HG03280 (cell line): ENCODE data around the gene DUSP22.
"Not testable (repeated sequence)": the region's sequence is repeated elsewhere in the genome, so short reads cannot be mapped to it uniquely, and the experiment has no call there.

Experiments used
- ATAC-seq: cut with Tn5 transposase; IDR thresholded peaks from one replicate; pipeline ENCODE4 v1.9.1; 2021; ENCODE audit warnings: mild to moderate bottlenecking, moderate library complexity; ENCODE audit not compliant: unreplicated experiment

DUSP22 gene, protein sequence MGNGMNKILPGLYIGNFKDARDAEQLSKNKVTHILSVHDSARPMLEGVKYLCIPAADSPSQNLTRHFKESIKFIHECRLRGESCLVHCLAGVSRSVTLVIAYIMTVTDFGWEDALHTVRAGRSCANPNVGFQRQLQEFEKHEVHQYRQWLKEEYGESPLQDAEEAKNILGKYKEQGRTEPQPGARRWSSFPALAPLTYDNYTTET

DNA sequence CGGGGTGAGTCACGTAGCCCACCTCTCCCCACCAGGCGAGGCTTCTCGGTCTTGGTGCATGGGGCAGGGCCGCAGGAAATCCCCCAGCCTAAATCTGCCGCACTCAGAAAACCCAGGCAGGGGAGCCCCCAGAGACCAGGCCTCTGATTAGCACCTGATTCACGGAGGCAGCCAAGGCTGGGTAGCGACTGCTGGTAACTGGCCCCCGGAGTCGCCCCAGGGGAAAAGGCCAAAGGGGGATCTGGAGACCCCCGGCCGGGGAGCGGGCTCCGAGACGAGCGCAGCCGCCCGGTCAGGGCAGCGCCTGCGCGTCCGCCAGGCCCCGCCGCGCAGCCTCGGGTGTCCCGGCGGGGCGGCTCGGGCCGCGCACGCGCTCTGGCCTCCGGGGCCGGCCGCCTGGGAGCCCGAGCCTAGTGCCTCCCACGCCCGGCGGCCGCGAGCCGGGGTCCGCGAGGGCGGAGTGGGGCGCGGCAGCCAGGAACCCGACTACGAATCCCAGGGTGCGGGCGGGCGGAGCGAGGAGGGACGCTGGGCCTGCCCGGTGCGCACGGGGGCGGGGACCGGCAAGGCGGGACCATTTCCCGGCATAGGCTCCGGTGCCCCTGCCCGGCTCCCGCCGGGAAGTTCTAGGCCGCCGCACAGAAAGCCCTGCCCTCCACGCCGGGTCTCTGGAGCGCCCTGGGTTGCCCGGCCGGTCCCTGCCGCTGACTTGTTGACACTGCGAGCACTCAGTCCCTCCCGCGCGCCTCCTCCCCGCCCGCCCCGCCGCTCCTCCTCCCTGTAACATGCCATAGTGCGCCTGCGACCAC, at the start of gene DUSP22:
TSS of gene DUSP22 (plus strand) at position 791 of the 809 bp plus-strand sequence. CDS start 53 bp downstream, outside the sequence.
- peak; percentile 56 for ATAC-seq

DNA sequence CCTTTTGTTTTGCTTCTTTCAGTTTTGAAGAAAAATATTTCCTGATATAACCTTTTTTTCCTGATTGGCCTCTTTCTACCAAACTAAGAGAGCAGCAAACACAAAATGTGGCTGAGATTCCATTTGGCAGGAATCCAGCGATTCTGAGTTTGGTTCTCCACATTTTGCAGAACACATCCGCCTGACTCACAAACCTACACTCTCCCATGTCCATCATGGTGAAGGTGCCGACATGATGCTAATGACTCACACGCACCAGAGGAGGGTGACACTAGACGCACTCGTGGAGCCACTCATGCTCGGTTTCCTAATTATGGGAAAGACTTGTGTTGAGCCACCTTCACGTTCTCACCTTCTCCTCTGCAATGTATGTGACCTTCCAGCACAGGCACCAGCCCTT, 45.9 kb upstream of the DUSP22 start:
- no peak for ATAC-seq

DNA sequence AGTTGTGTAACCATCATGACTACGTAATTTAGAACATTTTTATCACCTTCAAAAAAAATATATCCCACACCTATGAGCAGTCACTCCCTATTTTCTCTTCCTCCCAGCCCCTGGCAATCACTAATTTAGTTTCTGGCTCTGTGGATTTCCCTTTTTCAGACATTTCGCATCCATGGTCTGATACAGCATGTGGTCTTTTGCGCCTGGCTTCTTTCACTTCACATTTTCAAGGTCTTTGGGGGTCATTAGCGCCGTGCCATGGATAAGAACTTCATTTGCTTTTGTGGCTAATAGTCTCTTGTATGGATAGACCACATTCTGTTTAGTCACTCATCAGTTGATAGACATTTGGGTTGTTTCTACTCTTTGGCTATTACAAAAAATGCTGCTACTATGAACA, 44.9 kb upstream of the DUSP22 start:
- no peak for ATAC-seq

DNA sequence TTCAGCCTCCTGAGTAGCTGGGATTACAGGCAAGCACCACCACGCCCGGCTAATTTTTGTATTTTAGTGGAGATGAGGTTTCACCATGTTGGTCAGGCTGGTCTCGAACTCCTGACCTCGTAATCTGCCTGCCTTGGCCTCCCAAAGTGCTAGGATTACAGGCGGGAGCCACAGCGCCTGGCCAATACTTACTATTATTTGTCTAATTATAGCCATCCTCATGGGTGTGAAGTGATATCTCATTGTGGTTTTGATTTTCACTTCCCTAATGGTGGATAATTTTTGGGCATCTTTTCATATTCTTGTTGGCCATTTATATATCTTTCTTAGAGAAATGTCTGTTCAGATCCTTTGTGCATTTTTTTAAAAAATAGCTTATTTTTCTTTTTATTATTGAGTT, 44.2 kb upstream of the DUSP22 start:
- ATAC-seq, result not testable (repeated sequence)

DNA sequence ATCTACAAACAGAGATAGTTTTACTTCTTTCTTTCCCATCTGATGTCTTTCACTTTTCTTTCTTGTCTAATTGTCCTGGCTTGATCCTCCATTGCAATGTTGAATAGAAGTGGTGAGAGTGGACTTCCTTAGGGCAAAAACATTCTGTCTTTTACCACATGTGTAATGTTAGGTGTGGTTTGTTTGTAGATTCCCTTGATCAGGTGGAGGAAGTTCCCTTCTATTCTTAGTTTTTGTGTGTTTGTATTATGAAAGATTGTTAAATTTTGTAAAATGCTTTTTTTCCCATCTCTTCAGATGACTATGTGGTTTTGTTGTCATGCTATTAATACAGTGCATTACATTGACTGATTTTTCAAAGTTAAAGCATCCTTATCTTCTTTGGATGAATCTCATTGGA, 41.6 kb upstream of the DUSP22 start:
- ATAC-seq, result no peak

DNA sequence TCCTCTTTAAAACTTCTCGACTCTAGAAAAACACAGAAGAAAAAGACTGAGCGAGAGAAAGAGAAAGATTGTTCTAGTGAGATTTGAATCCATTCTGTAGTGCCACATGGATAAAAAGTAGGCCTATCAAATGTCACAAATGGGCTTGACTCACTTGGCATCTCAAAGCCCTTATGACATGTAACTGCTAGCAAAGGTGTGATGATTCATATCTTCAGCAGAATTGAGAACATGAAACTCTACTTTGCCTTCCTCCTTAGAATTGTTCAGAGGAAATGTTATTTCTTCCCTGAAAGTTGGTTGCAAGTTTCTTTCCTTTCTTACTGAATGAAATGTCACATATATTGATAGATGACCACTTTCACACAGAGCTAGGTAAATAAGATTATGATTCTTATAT, 40.4 kb upstream of the DUSP22 start:
- ATAC-seq, result no peak

DNA sequence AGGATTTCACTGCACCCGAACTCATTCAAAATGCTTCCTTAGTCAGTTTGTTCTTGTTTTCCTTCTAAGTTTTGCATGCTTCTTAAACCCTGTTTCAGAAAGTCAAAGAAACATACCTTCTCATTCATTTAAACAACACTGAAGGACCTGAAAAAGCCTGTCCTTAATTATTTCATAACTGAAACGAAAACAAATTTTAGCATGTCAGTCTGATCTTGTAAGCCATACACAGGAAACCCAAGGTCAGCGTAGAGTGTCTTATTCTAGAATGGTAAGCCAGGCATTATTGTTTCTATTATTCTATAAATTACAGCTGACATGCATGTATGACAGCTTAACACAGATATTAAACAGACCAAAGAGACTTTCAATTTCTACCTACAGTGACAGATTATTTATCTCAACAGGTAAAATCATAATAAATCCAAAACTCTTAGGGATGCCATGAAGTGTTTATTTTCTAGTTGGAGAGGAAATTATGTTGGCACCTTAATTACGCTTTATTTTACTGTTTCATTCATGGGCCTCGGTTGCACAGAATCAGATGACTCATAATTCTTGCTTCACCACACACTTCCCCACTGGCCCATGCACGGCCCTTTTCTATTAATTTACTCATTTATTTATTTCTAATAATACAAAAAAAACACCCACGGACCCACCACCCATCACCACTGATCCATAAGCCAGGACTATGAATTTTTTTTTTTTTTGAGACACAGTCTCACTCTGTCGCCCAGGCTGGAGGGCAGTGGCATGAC, 39.3 kb upstream of the DUSP22 start:
- no peak for ATAC-seq

DNA sequence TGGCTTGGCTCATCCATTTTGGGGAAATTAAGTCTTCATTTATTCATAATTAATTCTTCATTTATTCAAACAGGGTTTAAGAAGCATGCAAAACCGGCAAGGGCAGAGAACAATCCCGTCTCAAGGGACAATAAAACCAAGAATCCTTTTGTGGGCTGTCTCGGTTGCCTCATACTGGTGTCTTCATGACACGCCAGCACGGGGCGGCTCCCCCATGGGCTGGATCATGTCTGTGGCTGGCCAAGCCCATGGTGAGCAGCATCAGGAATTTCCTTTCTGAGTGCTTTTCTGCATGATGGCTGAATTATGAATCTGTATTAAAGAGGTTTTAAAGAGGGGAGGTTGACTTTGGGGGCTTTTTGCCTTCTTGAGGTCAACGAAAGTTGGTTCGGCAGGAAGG, 38.3 kb upstream of the DUSP22 start:
- ATAC-seq, result no peak

DNA sequence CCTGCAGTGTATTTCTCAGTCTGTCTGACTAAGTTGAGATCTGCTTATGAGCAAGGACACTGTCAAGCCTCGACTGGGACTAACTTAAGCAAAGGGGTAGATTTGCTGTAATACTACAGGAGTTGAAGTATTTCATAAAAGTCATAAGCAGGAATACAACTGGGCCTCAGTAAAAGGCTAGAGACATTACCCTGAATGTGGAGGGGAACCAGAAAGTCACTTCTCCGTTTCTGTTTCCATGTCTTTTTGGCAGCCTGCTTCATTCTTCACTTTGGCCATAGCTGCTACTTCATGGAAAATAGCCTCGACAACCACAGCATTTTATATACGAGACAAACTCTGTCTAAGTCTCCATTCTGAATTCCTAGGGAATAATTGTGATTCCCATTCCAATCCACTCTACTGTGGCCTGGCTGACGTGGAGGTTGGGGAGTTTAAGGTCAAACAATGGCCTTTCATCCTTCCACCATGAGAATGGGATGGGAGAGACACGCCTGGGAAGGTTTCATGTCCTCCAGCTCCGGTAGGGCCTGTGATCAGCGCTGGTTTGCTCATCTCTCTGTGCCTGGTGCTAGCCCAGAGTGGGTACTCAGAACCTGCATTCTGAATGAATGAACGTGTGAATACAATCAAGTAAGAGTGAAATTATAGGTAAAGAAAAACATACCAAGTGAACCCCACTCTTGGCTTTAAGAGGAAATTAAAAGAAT, 37.1 kb upstream of the DUSP22 start:
- no peak for ATAC-seq

DNA sequence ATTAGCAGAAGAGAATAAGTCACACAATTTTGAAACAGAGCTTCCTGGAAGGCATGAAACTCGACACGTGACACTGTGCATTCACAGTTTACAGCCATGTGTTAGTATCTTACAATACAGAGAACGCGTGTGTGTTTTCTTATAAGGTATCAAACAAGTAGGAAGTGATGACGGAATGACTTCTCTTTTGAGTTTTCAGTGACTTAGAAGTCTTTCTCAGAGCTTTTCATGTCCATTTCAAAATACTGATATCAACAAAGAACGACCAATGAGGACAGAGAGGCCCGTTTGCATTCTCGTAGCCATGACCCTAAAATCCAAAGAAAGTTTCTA, 36.6 kb upstream of the DUSP22 start:
- no peak for ATAC-seq

DNA sequence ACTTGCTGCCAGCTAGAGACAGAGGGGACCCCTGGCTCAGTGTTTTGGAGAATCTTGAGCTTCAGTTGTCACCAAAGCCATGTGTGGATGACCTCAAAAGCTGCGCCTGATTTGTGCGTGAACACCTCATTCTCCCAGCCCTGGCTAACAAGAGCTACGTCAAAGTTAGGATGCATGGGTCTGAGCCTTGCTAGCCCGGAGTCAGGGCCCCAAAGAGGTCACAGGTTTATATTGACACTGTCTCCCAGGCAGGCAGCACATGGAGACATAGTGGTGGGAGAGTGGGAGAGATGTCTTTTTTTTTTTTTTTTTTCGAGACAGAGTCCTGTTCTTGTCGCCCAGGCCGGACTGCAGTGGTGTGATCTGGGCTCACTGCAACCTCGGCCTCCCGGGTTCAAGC, 36.1 kb upstream of the DUSP22 start:
- no peak for ATAC-seq

DNA sequence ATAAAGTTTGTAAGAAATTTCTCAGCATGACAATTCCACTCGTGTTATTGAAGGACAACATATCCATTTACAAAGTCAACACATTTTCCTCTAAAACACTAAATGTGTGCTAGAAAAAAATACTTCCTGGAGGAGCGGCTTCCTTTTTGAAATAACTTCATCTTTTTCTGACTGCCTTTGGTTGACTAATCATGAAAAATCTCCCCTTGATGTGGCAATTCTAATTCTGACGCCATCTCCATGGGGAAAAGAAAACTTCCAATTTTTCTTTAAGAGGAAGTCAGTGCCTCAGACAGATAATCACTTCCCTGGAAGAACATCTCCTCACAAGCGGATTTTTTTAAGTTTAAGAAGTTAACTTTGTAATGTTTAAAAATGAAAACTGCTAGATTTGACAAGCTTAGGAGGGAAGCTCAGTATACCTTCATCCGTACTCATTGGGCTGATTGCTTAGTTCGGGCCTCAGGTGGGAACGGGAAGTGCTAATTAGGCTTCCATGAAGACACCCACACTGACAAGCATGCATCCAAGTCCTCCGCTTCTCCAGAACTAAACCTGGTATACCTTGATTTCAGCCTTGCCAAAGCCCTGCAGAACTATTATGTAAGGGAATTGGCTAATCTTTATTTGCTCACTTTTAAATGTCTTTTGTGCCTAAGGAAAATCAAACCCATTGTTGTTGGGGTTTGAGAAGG, 35.1 kb upstream of the DUSP22 start:
- ATAC-seq, result no peak

DNA sequence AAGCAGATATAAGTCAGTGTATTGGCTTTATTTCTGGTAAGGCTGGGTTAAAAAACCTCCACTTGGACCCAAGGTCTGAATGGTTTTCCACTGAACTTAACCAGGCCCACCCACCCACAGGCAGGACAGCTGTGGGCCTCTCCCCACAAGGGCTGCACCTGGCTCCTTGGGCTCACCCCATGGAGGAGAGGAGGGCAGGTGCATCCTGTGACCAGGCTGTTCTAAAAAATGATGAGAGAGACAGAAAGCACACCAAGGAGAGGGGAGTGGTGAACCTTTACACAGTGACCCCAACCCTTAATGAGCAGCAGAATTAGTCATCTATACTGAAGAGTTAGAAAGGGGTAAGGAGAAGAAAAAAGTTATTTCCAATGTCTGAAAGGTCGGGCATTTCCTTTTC, 34.5 kb upstream of the DUSP22 start:
- ATAC-seq, result peak; percentile 42

DNA sequence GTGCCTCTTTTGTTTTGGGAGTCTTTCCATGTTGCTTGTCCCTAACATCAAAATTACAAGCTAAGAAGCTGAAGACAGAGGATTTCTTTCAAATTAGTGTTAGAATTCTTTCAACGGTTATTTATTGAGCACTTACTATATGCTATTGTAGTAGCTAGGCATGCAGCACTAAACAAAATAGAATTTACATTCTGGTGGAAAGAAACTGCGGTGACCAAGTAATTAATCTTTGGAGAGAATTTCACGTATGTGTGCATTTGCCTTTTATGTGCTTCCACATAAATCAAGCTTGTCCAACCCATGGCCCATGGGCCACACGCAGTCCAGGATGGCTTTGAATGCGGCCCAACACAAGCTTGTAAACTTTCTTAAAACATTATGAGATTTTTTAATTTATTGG, 33.0 kb upstream of the DUSP22 start:
- ATAC-seq, result no peak

DNA sequence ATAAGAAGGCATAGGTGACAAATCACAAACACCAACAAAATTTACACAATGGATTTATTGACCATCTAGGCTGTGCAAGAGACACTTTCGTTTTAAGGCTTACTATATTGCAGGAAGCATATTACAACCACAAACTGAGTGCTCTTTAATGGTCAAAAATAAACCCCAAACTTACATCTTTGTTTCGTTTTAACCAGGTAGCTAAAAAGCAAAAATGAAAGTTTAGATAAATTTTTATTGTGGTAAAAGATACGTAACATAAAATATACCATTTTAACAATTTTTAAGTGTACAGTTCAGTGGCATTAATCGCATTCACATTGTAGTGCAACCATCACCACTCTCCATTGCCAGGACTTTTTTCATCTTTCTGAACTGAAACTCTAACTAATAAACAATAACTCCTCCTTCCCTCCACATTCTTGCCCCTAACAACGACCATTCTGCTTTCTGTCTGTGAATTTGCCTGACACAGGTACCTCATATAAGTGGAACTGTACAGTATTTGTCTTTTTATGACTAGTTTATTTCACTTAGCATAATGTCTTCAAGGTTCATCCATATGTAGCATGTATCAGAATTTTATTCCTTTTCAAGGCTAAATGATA, 32.3 kb upstream of the DUSP22 start:
- peak; percentile 74 for ATAC-seq

DNA sequence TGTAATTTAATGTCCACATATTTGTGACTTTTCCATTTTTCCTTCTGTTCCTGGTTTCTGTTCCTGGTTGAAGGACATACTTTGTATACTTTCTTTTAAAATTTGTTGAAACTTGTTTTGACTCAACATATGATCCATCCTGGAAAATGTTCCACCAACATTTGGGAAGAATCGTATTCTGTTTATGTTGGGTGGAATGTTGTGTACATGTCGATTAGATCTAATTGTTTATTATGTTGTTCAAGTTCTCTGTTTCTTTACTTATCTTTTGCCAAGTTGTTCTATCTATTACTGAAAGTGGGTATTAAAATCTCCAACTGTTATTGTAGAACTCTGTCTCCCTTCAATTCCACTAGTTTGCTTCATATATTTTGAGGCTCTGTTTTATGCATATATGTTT, 27.7 kb upstream of the DUSP22 start:
- ATAC-seq, result no peak

DNA sequence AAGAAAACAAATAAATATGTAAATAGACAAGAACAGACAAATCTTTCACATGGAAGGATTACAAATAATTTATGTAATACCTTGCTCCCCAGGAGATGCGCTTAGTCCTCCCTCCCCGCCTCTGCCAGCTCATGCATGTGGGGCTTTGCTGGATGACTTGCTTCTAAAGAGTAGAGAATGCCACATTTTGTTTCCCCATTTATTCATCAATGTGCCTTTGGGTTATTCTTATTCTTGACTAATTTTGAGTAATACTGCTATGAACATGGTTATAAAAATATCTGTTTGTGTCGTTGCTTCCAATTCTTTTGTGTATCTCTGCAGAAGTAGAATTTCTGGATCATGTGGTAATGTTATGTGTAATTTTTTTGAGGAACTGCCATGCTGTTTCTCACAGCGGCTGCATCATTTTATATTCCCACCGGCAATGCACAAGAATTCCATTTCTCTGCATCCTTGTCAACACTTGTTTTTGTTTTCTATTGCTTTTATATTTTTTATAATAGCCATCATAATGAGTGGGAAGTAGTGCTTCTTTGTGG, 23.8 kb upstream of the DUSP22 start:
- ATAC-seq, result no peak

DNA sequence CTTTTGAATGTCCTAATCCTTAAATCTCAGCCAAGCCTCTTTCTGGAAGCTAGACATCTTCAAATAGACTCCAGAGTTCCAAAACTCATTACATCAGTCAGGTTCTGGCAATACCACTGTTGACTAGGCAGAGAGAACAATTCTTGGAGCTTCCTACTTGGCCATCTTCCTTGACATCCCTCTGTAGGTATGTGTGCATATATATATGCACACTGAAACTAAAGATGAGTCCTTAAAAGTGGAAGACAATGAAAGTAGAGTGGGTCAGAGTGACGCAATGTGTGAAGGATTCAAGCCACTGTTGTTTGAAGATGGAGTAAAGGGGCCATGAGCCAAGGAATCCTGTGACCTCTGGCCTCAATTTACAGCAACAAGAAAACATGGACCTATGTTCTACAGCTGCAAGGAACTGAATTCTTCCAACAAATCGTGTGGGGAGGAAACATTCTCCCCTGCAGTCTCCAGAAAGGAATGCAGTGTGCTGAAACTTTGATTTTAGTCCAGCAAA, 18.7 kb upstream of the DUSP22 start:
- no peak for ATAC-seq

DNA sequence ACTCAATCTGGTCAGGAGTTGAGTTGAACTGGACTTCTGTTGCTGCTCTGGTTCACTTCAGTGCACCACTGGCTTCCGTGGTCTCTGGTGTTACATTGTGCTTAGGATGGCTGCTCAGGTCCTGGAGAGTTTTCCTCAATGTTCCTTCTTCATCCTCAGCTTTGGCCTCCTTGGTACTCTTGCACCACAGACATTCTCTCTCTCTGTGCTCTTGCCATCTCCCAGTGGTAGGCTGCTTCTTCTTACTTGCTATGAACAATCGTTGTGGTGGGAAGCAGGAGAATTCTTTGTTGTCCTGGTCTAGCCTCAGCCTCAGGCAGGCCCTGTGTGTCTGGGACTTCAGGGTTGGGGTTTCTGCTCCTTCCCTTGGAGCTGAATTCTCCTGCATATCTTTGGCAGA, 14.5 kb upstream of the DUSP22 start:
- ATAC-seq, result no peak

DNA sequence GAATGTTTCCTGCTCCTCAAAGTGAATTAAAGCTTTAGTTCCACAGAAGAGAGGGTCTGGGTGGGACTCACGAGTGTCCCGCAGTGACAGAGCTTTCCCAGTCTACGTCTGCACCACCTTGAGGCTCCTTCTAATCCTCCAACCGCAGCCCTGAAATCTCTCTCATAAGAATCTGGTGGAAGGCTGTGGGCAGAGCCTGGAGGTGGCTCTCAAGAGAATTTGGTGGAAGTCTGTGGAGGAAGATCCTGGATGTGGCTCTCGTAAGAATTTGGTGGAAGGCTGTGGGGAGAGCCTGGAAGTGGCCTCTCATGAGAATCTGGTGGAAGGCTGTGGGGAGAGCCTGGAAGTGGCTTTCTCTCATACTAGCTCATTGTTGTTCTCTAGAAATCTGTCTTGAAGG, 13.8 kb upstream of the DUSP22 start:
- ATAC-seq, result no peak
